Nephron progenitor cell (in vitro differentiated cells): ENCODE measurements around the gene MAP4K4.
A peak's percentile ranks its signal among the peaks of the same experiment; 100 is the strongest.

Experiments used
- DNase-seq: peaks from one replicate; pipeline ENCODE4 v3.0.0; 2021
- H3K27ac Mint-ChIP-seq: 2 replicates; pipeline ENCODE4 v1.8.0; 2021; ENCODE audit warnings: mild to moderate bottlenecking, moderate library complexity, mixed read lengths
- H3K27me3 Mint-ChIP-seq: 2 replicates; pipeline ENCODE4 v1.8.0; 2021; ENCODE audit warnings: mild to moderate bottlenecking, low read depth, mixed read lengths; ENCODE audit not compliant: poor library complexity
- H3K36me3 Mint-ChIP-seq: 2 replicates; pipeline ENCODE4 v1.8.0; 2021; ENCODE audit warnings: low read depth, mixed read lengths
- H3K4me1 Mint-ChIP-seq: 2 replicates; pipeline ENCODE4 v1.8.0; 2021; ENCODE audit warnings: mixed read lengths
- H3K4me3 Mint-ChIP-seq: 2 replicates; pipeline ENCODE4 v1.8.0; 2021; ENCODE audit warnings: mild to moderate bottlenecking, moderate library complexity, mixed read lengths
- H3K9me3 Mint-ChIP-seq: 2 replicates; pipeline ENCODE4 v1.8.0; 2021; ENCODE audit warnings: mild to moderate bottlenecking, moderate library complexity, mixed read lengths
- CTCF ChIP-seq: fragments of 200-600 bp; sonication (generic); IDR thresholded peaks from 2 replicates; pipeline ENCODE4 v1.5.0; 2021; ENCODE audit warnings: antibody characterized with exemption

MAP4K4 gene

GRCh38 chr2:101815739-101816391, 118.4 kb downstream of the MAP4K4 start:
- Mint-ChIP-seq H3K27me3 (no peaks in the 10 kb centered on the region), H3K9me3 (peaks cover 6% of the 10 kb centered on the region), H3K36me3 (peaks cover 27% of the 10 kb centered on the region), H3K4me1 (peaks cover 73% of the 10 kb centered on the region), H3K4me3 (no peak overlapping the region), H3K27ac (peak overlapping the region; percentile 21)
- no peak for DNase-seq
- TF ChIP-seq CTCF: no peak

- H3K4me1 Mint-ChIP-seq: peaks cover 69% of the 10 kb centered on the region
- peak overlapping the region; percentile 8 for H3K27ac Mint-ChIP-seq
Measured at GRCh38 chr2:101816598-101816997, 119.1 kb downstream of the MAP4K4 start.

GRCh38 chr2:101817481-101817880, 120.0 kb downstream of the MAP4K4 start:
- H3K36me3 Mint-ChIP-seq: peaks cover 13% of the 10 kb centered on the region
- H3K9me3 Mint-ChIP-seq: peaks cover 2% of the 10 kb centered on the region
- no peak overlapping the region for H3K4me3 Mint-ChIP-seq
- TF ChIP-seq CTCF: no peak
- peaks cover 69% of the 10 kb centered on the region for H3K4me1 Mint-ChIP-seq
- no peaks in the 10 kb centered on the region for H3K27me3 Mint-ChIP-seq
- DNase-seq: no peak
- H3K27ac Mint-ChIP-seq: peak overlapping the region; percentile 11

More at GRCh38 chr2:101816598-101816997, 119.1 kb downstream of the MAP4K4 start:
- Mint-ChIP-seq H3K9me3 (peaks cover 6% of the 10 kb centered on the region), H3K36me3 (peaks cover 22% of the 10 kb centered on the region), H3K27me3 (no peaks in the 10 kb centered on the region), H3K4me3 (no peak overlapping the region)
- no peak for TF ChIP-seq CTCF
- DNase-seq: no peak

- H3K4me3 Mint-ChIP-seq: no peak overlapping the region
- TF ChIP-seq CTCF: no peak
- DNase-seq: no peak
- H3K9me3 Mint-ChIP-seq: no peaks in the 10 kb centered on the region
- peaks cover 5% of the 10 kb centered on the region for H3K36me3 Mint-ChIP-seq
- H3K27me3 Mint-ChIP-seq: no peaks in the 10 kb centered on the region
- peak overlapping the region; percentile 50 for H3K27ac Mint-ChIP-seq
- H3K4me1 Mint-ChIP-seq: peaks cover 77% of the 10 kb centered on the region
Measured at GRCh38 chr2:101818531-101819451, 121.3 kb downstream of the MAP4K4 start.

DNA sequence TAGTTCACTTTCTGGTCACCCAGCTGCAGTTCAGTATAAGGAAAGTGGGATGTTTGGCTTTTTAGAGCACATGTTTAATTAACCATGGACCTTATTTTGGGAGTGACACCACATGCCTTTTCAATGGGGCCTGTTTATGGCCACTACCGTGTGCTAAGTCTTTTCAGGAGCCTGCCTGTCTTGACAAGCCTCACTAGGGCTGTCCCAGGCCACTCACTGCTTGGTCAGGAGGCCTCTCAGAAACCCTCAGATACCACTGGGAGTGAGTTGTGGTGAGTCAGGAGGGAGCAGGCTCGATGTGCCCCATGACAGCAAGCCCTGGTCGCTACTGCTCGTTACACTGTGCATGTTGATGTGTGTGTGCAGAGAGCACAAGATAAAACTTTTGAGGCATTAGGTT, 123.0 kb downstream of the MAP4K4 start:
- Mint-ChIP-seq H3K9me3 (no peaks in the 10 kb centered on the region), H3K4me1 (peaks cover 63% of the 10 kb centered on the region), H3K27me3 (no peaks in the 10 kb centered on the region), H3K36me3 (peaks cover 13% of the 10 kb centered on the region), H3K27ac (no peak overlapping the region), H3K4me3 (no peak overlapping the region)
- DNase-seq: no peak
- no peak for TF ChIP-seq CTCF
